MG63 (cell line): ENCODE results near the gene HSD17B3. TPM values are rescaled to one million over a fixed set of nuclear protein-coding genes. Genes with fewer than 3 reads are reported as not detected.

Experiments
- DNase-seq: peaks from one replicate; pipeline ENCODE4 v3.0.0-alpha.2; 2020
- H3K27me3 ChIP-seq: fragments of 250-450 bp; sonication (Bioruptor Pico); 2 replicates; pipeline ENCODE4 v1.5.1; 2020; ENCODE audit warnings: mild to moderate bottlenecking, moderate library complexity
- H3K36me3 ChIP-seq: fragments of 250-450 bp; sonication (Bioruptor Pico); 2 replicates; pipeline ENCODE4 v1.5.1; 2020; ENCODE audit warnings: mild to moderate bottlenecking, moderate library complexity
- H3K4me3 ChIP-seq: fragments of 250-450 bp; sonication (Bioruptor Pico); 2 replicates; pipeline ENCODE4 v1.5.1; 2020; ENCODE audit warnings: mild to moderate bottlenecking, moderate library complexity
- H3K9me3 ChIP-seq: fragments of 250-450 bp; sonication (Bioruptor Pico); 2 replicates; pipeline ENCODE4 v1.5.1; 2020; ENCODE audit warnings: mild to moderate bottlenecking, moderate library complexity
- total RNA-seq: library from RNA; depleted of rRNA; stranded (reverse); fragments of >200 nt; shearing (Covaris generic); gene quantifications from 2 replicates; pipeline ENCODE4 v1.2.3, GENCODE V29; 2014; ENCODE audit warnings: low replicate concordance

Gene HSD17B3
- total RNA-seq, 1 experiment from 2014 or later, result 0.36 TPM

DNA sequence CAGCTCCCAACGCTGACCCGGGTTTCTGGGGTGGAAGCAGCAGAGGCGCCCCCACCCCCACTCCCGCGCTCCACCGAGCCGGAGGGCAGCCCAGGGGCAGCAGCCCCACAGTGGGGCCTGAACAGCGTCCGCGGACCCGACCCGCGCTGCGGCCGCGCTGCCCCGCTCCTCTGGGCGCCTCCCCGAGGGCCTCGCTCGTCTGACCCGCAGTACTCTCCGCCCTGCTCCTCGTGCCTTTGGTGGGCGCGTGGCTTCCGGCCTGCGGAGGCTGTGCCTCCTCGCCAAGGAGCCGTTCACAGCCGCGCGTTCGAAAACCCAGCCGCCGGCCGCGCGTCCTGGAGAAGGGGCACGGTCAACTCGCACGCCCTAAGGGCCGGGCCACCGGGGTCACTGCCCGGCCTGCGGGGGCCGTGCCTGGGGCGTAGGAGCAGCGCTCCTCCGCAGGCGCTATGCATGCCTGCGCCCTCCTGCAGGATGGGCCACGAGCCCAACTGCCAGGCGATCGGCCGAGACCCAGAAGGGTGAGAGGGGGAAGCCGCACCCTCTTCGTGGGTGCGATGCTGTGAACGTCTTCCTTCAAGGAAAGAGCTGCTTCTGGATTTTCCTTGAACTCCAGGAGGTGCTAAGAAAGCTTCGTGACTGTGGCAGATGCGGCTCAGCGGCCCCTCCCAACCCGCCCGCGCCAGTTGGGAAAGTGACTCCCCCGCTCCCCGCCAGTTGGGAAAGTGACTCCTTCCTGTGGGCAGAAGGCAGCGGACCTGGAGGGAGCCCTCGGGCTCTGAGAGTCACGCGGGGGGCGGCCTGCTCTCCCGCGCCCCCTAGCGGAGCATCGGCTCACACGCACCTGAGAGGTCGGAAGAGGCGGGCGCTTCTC lies 82.7 kb downstream of the HSD17B3 start:
- H3K27me3 ChIP-seq, result no peaks in the 10 kb centered on the region
- peaks cover under 1% of the 10 kb centered on the region; the same call in 1 of the 2 replicates for H3K9me3 ChIP-seq
- no peak for DNase-seq
- no peak overlapping the region for H3K4me3 ChIP-seq
- no peaks in the 10 kb centered on the region for H3K36me3 ChIP-seq

- no peak overlapping the region for H3K4me3 ChIP-seq
- peak; percentile 49 for DNase-seq
- no peaks in the 10 kb centered on the region for H3K27me3 ChIP-seq
- H3K36me3 ChIP-seq, result no peaks in the 10 kb centered on the region
- H3K9me3 ChIP-seq, result no peaks in the 10 kb centered on the region
Measured at GRCh38 chr9:96217754-96218693, 84.0 kb downstream of the HSD17B3 start.

DNA sequence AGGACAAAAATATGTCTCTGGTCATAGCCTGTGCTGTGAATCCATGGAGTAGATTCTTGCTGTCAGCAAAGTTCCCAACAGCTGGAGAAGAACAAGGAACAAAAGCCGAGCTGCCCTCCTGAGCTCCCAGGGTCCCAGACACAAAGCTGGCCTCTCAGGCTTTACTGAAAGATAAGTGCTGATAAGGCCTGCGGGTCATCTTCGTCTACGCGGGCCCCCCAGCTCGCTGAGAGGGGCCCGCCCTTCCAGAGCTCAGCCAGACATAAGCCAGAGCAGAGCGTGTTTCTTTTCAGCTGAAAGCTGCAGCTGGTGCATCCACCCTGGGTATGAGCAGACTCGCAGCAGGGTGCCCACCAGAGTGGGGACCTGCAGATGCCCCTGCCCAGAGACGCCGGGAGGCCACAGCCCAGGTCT lies 84.7 kb downstream of the HSD17B3 start:
- no peak for DNase-seq
- Histone ChIP-seq H3K27me3 (no peaks in the 10 kb centered on the region), H3K9me3 (no peaks in the 10 kb centered on the region), H3K4me3 (no peak overlapping the region), H3K36me3 (no peaks in the 10 kb centered on the region)

DNA sequence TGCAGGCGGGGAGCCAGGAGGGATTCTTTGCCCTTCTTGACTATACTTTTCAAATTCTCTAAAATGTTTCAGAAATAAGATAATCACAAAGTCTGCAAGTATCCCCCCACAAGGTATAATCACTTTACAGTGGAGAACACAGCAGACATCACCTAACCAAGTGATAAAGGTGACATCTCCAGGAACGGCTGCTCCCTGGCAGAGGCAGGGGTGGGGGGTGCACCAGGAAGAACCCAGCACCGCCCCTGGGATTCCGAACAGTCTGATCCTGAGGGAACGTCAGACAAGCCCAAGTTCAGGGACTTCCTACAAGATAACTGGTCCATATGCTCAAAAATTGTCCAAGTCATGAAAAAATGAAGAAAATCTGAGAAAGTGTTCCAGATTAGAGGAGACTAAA lies 85.4 kb downstream of the HSD17B3 start:
- H3K9me3 ChIP-seq, result no peaks in the 10 kb centered on the region

DNA sequence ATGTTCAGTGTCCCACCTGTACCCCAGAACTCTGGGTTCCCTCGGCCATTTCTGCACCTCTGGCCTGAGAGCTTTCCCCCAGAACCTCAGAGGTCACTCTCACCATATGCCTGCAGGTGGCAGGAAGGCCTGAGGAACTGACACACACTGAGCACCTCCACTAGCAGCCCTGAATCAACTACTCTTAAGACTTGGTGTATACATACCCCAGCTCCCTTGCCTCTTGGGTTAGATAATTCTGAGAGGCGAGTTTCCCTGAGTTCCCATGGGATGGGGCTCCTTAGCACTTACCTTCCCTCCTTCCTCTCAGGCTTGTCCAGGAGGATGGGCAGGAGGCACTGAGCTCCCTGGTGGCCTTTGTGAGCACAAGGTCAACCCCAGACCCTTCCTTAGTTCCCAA lies 86.1 kb downstream of the HSD17B3 start:
- Histone ChIP-seq H3K9me3 (no peaks in the 10 kb centered on the region), H3K4me3 (no peak overlapping the region), H3K27me3 (no peaks in the 10 kb centered on the region), H3K36me3 (no peaks in the 10 kb centered on the region)
- DNase-seq, result no peak

More for the DNA sequence above, 85.4 kb downstream of the HSD17B3 start:
- no peak for DNase-seq
- Histone ChIP-seq H3K36me3 (no peaks in the 10 kb centered on the region), H3K4me3 (no peak overlapping the region), H3K27me3 (no peaks in the 10 kb centered on the region)

- no peak for DNase-seq
- Histone ChIP-seq H3K27me3 (no peaks in the 10 kb centered on the region), H3K36me3 (no peaks in the 10 kb centered on the region), H3K4me3 (no peak overlapping the region), H3K9me3 (no peaks in the 10 kb centered on the region)
Measured at GRCh38 chr9:96214635-96215034, 87.3 kb downstream of the HSD17B3 start.

- H3K27me3 ChIP-seq, result no peaks in the 10 kb centered on the region
- H3K9me3 ChIP-seq, result no peaks in the 10 kb centered on the region
- DNase-seq, result peak; percentile 60
- H3K36me3 ChIP-seq, result no peaks in the 10 kb centered on the region
- no peak overlapping the region for H3K4me3 ChIP-seq
Measured at GRCh38 chr9:96209407-96210271, 92.3 kb downstream of the HSD17B3 start.

DNA sequence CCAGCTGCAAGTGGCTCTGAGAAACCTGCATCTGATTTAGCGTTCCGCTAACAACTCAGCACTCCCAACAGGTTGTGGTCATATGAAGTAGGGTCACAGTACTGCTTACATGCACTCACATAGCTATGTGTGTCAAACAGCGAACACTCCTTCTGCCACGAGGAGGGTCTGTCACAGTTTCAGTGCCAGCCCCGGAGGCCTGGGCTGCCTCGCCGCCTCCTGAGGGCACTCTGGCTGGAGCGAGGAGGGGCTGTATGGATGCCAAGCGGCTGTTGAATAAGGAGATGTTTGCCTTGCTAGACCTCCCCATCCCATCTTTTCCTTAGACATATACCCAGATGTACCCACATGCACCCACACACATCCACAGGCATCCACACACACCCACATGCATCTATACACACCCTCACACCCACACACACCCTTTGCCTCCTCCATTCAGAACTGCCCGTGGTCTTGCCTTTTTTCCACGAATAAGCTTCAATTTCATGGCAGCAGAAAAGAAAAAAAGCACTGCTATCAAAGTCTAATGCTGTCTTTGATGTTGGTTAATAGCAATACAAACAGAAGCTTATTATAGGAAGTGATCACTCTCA lies 95.7 kb downstream of the HSD17B3 start:
- Histone ChIP-seq H3K4me3 (no peak overlapping the region), H3K27me3 (no peaks in the 10 kb centered on the region), H3K9me3 (no peaks in the 10 kb centered on the region), H3K36me3 (no peaks in the 10 kb centered on the region)
- DNase-seq, result no peak

DNA sequence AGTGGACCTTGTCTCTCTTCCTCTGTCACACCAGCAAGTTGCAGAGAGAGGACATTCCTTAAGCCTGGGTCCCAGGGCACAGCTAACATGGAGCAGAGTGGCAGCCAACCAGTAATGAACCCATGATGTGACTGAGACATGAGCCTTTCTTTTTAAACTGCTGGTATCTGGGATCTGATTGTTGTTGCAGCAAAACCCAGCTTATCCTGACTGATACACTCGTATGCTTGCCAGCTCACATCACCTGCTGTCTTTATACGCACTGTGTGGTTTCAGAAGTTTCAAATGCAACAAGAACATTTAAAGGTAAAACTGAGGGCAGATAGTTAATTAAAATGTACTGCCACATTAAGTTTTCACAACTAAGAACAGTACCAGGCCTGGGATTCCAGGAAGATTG lies 97.1 kb downstream of the HSD17B3 start:
- Histone ChIP-seq H3K36me3 (no peaks in the 10 kb centered on the region), H3K9me3 (no peaks in the 10 kb centered on the region), H3K27me3 (no peaks in the 10 kb centered on the region), H3K4me3 (no peak overlapping the region)
- no peak for DNase-seq

- DNase-seq, result no peak
- Histone ChIP-seq H3K27me3 (no peaks in the 10 kb centered on the region), H3K4me3 (no peak overlapping the region), H3K36me3 (no peaks in the 10 kb centered on the region), H3K9me3 (no peaks in the 10 kb centered on the region)
Measured at GRCh38 chr9:96203867-96204501, 98.0 kb downstream of the HSD17B3 start.

- Histone ChIP-seq H3K27me3 (no peaks in the 10 kb centered on the region), H3K9me3 (no peaks in the 10 kb centered on the region)
- DNase-seq, result no peak
Measured at GRCh38 chr9:96202971-96203780, 98.8 kb downstream of the HSD17B3 start.

GRCh38 chr9:96201140-96201539 lies 100.8 kb downstream of the HSD17B3 start:
- Histone ChIP-seq H3K27me3 (no peaks in the 10 kb centered on the region), H3K9me3 (no peaks in the 10 kb centered on the region), H3K36me3 (no peaks in the 10 kb centered on the region), H3K4me3 (no peak overlapping the region)
- DNase-seq, result no peak

More at GRCh38 chr9:96202971-96203780, 98.8 kb downstream of the HSD17B3 start:
- no peaks in the 10 kb centered on the region for H3K36me3 ChIP-seq
- H3K4me3 ChIP-seq, result no peak overlapping the region

GRCh38 chr9:96199006-96199405 lies 103.0 kb downstream of the HSD17B3 start:
- no peaks in the 10 kb centered on the region for H3K36me3 ChIP-seq
- no peak overlapping the region for H3K4me3 ChIP-seq
- no peaks in the 10 kb centered on the region for H3K9me3 ChIP-seq
- no peaks in the 10 kb centered on the region for H3K27me3 ChIP-seq
- no peak for DNase-seq

DNA sequence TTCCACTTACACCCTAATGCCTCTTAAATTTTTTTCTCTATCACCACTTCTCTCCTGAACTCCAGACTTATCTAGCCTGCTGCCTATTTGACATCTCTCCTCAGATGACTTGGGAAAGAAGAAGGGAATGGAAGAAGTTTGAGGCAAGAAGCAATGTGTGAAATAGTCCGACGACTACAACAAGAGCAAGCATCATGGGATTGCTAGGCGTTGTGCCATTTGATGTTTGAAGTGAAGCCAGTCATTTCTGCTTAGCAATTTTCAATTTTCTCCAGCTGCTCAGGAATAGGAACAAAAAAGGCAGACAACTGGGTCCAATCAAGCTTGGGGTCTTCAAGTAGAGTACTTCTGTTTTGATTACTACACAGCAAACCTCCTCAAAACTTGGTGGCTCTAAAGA lies 106.4 kb downstream of the HSD17B3 start:
- H3K27me3 ChIP-seq, result no peaks in the 10 kb centered on the region
- H3K9me3 ChIP-seq, result no peaks in the 10 kb centered on the region
- no peaks in the 10 kb centered on the region for H3K36me3 ChIP-seq
- DNase-seq, result no peak
- no peak overlapping the region for H3K4me3 ChIP-seq

GRCh38 chr9:96193236-96193755 lies 108.7 kb downstream of the HSD17B3 start:
- H3K9me3 ChIP-seq, result no peaks in the 10 kb centered on the region
- no peaks in the 10 kb centered on the region for H3K36me3 ChIP-seq
- no peak overlapping the region for H3K4me3 ChIP-seq
- H3K27me3 ChIP-seq, result no peaks in the 10 kb centered on the region
- DNase-seq, result no peak
